Measurements from ENCODE around the gene ZNF488.
A peak's percentile ranks its signal among the peaks of the same experiment; 100 is the strongest.

Gene ZNF488

DNA sequence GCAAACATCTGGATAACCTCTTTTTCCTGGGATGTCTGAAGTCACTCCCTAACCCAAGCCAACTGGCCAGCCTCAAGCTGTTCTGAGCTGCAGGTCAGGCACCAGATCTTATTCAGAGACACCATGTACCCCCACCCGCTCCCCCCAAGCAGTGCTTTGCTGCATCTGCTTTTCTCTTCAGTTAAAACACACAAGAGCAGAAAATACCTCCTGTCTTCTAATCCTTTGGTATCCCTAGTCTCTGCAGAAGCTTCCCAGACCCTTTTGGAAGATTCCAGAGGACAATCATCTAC is 3.0 kb downstream of the ZNF488 start:
- no peak for TF ChIP-seq CTCF (IDR thresholded peaks at IDR 0.05; ENCODE audit: insufficient read depth, missing control alignments)
- FAIRE-seq: no peak
- DNase-seq (ENCODE audit: insufficient read length, low spot score): no peak

DNA sequence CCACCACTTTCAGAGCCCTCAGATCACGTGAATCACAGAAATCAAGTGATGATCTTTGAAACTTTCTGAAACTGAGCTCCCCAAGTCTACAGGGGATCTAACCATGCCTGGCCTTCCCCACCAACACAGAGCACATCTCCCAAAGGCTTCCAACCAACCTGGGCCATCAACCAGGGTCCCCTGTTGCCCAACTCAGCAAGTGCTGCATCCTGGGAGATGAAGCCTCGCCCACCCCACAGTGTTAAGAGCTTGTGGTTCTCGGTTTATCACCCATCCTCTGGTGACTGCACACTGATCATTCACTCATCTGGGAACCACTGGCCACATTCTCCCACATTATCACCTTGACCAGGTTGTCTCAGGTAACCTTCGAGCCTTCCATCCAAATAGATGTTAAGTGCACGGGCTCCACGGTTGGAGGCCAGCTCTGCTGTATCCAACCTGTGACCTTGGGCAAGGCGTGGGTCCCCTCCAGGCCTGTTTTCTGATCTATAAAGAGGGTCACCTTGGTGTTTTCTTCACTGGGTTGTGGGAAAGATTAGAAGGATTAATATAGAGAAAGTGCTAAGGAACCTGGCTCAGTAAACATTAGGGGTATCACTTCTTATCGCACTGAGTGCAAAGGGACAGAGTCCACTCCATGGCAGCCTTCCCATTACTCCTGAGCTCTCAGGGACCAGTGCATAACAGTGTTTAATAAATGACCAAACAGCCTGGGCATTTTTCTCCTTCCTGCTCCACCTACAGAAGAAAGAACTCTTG is 3.6 kb downstream of the ZNF488 start:
- no peak for FAIRE-seq
- no peak for TF ChIP-seq CTCF (IDR thresholded peaks at IDR 0.05; ENCODE audit: insufficient read depth, missing control alignments)

GRCh38 chr10:47379901-47380300 is 4.2 kb downstream of the ZNF488 start:
- DNase-seq (ENCODE audit: insufficient read length, low spot score) (peak; percentile 11), FAIRE-seq (no peak)
- TF ChIP-seq CTCF (IDR thresholded peaks at IDR 0.05; ENCODE audit: insufficient read depth, missing control alignments): no peak

More for the DNA sequence above, 3.6 kb downstream of the ZNF488 start:
- no peak for DNase-seq (ENCODE audit: insufficient read length, low spot score)

DNA sequence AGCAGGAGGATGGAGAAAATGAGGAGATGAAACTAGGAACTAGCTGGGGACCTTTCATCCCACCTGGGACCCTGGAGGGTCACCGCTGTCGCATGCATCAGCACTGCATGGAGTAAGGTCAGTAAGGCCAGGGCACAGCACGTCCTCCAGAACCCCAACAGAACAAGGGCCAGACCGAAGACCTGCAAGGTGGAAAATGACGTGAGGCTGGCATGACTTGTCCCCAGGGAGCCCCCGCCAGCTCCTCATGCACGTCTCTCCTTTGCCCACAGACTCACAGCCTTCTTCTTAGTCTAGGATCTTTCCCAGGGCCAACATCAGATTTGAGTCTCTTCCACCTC is 4.7 kb downstream of the ZNF488 start:
- no peak for TF ChIP-seq CTCF (IDR thresholded peaks at IDR 0.05; ENCODE audit: insufficient read depth, missing control alignments)
- DNase-seq (ENCODE audit: insufficient read length, low spot score) (no peak), FAIRE-seq (no peak)

DNA sequence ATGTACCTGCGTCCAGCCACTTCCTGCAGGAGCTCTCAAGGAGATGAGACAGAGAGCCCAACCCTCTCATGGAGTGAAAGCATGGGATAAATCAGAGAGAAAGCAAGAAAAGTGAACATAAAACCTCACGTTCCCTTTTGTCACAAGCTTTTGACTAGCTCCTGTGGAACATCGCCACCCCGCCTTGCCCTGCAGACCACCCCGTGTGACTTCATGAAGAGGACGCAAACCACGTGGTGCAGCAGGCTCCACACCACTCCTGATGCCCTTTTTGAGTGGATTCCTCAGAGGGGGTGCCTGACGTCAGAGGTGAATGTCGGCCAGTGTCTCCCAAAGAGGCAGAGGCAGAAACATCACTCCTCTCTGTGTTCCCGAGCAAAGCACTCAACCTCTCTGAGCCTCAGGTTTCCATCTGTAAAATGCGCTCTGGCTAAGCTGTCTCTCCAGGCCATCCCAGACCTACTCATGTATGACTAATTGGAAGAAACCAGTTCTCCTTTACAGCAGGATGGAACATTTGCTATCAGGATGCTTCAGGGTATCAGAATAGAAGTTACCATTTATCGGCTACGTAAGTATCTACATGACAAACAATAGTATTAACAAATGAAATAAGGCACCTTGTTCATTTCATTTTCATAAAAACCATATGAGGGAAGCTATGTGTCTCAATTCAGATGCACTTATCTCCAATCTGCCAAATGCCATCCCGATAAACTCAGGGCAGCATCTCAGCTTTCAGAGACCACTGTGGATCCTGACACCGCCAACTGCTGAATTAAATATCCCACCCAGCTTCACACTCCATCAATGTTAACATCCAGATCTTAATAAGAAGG is 5.3 kb downstream of the ZNF488 start:
- peak; percentile 10 for DNase-seq (ENCODE audit: insufficient read length, low spot score)
- FAIRE-seq: no peak
- no peak for TF ChIP-seq CTCF (IDR thresholded peaks at IDR 0.05; ENCODE audit: insufficient read depth, missing control alignments)

DNA sequence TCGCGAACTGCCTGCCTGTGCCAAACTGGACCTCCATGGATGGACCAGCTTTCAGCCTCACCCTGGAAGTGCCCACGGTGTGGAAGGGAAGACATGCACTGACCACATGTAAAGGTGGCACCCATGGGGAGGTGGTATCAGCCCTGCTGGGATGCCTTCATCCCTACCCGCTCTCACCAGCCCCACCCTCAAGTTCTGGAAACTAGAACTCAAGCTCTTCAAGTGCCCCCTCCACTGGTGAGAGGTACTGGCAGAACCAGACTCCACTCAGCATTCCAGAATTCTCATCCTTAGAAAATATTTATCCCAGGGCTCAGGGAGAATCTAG is 5.9 kb downstream of the ZNF488 start:
- DNase-seq (ENCODE audit: insufficient read length, low spot score) (peak; percentile 14), FAIRE-seq (no peak)
- TF ChIP-seq CTCF (IDR thresholded peaks at IDR 0.05; ENCODE audit: insufficient read depth, missing control alignments): no peak

Measured in D721Med (cell line).